Stimulated activated naive B cell treated with anti-CD40 and anti-IgM and Interleukin-4, amounts not matched to agents 10 μg/mL and 1 μg/mL and 100 μg/mL, for 72 hours (primary cell): ENCODE measurements around the gene HIPK2.

Experiments used
- ATAC-seq, 2 donors: fragments of 150-1000 bp; cut with Tn5 transposase; replicated peaks; 2 replicates each; pipeline ENCODE4 v1.10.0; 2021; ENCODE audit warnings: moderate library complexity in 1 of 2
- DNase-seq: peaks from one replicate; pipeline ENCODE4 v3.0.0; 2021
- H3K27ac Mint-ChIP-seq: one replicate; pipeline ENCODE4 v1.8.0; 2022; ENCODE audit warnings: mild to moderate bottlenecking, mixed read lengths
- H3K27me3 Mint-ChIP-seq, 2 donors: one replicate each; pipeline ENCODE4 v1.8.0; 2022; ENCODE audit warnings: mixed read lengths in 2 of 2
- H3K36me3 Mint-ChIP-seq, 2 donors: one replicate each; pipeline ENCODE4 v1.8.0; 2022; ENCODE audit warnings: mixed read lengths in 2 of 2, mild to moderate bottlenecking in 1 of 2
- H3K4me1 Mint-ChIP-seq, 2 donors: one replicate each; pipeline ENCODE4 v1.8.0; 2022; ENCODE audit warnings: mixed read lengths in 2 of 2, mild to moderate bottlenecking in 1 of 2
- H3K4me3 Mint-ChIP-seq, 2 donors: one replicate each; pipeline ENCODE4 v1.8.0; 2022; ENCODE audit warnings: mild to moderate bottlenecking in 2 of 2, mixed read lengths in 2 of 2, moderate library complexity in 1 of 2
- H3K9me3 Mint-ChIP-seq, 2 donors: one replicate each; pipeline ENCODE4 v1.8.0; 2022; ENCODE audit warnings: mixed read lengths in 2 of 2, mild to moderate bottlenecking in 1 of 2

HIPK2 gene

DNA sequence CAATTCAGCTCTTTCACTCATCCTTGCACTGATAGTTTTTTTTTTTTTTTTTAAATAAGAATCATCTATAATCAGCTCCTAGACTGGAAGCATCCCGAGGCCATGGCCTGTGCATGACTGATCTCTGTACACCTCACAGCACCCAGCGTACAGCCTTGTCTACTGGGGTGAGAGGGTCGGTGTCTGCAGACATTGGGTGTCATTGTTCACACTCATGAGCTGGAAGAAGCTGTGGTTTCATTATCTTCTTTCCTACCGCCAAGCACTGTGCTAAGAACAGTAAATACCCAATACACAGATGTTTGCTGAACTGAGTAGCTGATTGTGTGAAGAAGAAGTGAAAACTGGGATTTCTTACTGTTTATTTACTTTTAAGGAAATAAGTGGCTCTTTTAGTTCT, 130.7 kb downstream of the HIPK2 start:
- peaks cover 38 to 58% of the 10 kb centered on the region in 2 donors for H3K4me1 Mint-ChIP-seq
- H3K36me3 Mint-ChIP-seq: peaks cover 14 to 20% of the 10 kb centered on the region in 2 donors
- no peaks in the 10 kb centered on the region for H3K9me3 Mint-ChIP-seq
- no peak overlapping the region for H3K4me3 Mint-ChIP-seq
- ATAC-seq: no peak
- no peak overlapping the region for H3K27ac Mint-ChIP-seq
- no peaks in the 10 kb centered on the region for H3K27me3 Mint-ChIP-seq
- no peak for DNase-seq

DNA sequence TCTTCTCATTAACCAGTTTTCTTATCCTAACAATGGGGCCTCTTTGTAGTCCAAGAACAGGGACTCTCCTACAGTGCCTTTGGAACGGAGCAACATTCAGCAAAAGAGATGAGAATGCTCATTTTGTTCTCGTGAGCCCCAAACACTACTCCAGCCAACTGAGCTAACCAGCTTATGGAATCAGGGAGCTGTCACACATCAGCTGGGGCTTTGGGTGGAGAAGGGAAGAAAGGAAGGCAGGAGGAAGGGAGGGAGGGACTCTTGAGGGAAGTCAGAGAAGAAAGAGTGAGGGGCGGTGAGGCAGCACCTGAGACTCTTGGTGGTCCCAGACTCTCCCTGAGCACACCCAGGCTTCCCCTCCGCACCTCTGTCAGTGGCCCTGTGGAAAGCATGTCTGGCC, 131.2 kb downstream of the HIPK2 start:
- Mint-ChIP-seq H3K4me1 (peaks cover 38 to 57% of the 10 kb centered on the region in 2 donors), H3K27ac (no peak overlapping the region), H3K4me3 (no peak overlapping the region), H3K27me3 (no peaks in the 10 kb centered on the region), H3K9me3 (no peaks in the 10 kb centered on the region), H3K36me3 (peaks cover 14 to 21% of the 10 kb centered on the region in 2 donors)
- no peak for ATAC-seq
- no peak for DNase-seq

DNA sequence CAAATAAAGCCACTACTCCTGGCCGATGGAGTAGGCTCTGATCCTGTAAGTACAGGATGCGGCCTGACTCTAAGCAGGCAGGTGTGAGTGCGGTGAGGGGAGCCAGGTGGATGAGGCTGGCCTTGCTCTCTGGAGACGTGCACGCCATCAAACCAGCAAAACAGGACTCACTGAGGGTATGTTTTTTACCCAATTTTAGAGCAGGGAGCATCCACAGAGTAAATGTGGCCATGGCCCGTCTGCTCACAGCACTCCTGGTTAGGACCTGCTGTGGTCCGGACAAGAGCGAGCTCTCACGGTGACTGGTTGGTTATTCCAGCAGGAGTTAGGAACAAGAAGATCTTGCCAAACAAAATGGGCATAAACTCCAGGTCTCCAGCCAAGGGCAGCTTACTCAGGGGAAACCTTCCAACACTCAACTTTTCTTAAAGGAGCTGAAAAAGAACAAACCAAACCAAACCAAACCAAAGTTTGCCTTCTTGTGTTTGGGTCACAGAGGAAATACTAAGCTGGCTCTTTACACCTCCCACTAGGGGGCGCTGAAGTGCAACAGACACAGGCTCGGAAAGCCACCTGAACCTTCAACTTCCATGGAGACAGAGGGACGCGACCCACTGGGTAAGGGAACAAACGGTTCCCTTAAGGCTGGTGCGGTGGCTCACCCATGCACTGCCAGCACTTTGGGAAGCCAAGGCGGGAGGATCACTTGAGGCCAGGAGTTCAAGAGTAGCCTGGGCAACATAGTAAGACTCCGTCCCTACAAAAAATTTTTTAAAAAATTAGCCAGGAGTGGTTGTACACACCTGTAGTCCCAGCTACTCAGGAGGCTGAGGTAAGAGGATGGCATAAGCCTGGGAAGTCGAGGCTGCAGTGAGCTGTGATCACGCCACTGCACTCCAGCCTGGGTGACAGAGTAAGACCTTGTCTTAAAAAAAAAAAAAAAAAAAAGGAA, 131.9 kb downstream of the HIPK2 start:
- H3K27ac Mint-ChIP-seq: no peak overlapping the region
- peaks cover 18 to 21% of the 10 kb centered on the region in 2 donors for H3K36me3 Mint-ChIP-seq
- peaks cover 36 to 52% of the 10 kb centered on the region in 2 donors for H3K4me1 Mint-ChIP-seq
- peak overlapping the region in 1 of 2 donors; percentile 5 for H3K4me3 Mint-ChIP-seq
- no peak for ATAC-seq
- H3K9me3 Mint-ChIP-seq: no peaks in the 10 kb centered on the region
- peak; percentile 46 for DNase-seq
- no peaks in the 10 kb centered on the region for H3K27me3 Mint-ChIP-seq

DNA sequence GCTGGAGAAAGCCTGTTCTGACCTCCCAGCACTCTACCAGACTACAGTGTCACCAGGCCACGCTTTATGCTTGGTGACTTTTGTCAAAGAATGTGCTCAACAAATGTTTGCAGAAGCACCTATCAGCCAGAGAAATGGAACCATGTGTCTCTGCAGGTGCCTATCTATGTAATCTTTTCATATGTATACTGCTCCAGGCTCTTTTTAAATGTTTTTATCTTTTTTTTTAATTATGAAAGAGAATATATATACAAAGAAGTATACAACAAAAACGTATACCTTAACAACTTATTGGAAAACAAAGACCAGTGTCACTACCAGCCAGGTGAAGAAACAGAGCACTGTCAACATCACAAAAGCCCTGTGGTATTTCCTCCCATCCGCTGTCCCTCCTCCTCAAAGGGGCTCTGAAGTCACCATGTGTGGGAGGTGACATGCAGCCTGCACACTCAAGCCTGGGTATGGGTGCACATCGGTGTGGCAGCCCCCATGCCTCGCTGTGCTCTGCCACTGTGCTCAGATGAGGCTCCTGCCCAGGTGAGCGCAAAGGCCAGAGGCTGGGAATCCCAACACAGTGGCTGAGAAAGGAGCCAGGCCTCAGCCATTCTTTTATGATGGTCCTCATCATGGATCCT, 133.7 kb downstream of the HIPK2 start:
- Mint-ChIP-seq H3K36me3 (peaks cover 16 to 29% of the 10 kb centered on the region in 2 donors), H3K4me1 (peaks cover 31 to 34% of the 10 kb centered on the region in 2 donors), H3K27me3 (no peaks in the 10 kb centered on the region), H3K9me3 (no peaks in the 10 kb centered on the region), H3K27ac (no peak overlapping the region), H3K4me3 (no peak overlapping the region)
- ATAC-seq (no peak), DNase-seq (no peak)

DNA sequence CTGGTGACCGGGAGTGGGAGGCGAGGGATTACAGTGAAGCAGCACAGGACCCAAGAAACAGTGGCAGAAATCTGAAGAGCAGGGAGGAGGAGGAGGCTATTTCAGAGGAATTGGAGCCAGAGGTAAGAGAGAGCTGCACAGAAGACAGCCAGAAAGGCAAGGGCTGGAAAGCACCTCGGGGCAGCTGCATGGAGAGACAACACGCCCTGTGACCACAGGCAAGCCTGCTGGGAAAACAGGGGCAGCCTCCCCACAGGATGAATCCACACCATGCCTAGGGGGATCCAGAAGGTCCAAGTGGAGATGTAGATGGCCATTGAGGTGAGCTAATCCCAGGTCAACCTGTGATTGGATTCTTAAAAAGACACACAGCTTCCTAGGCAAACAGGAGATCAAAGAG, 135.5 kb downstream of the HIPK2 start:
- ATAC-seq (no peak), DNase-seq (no peak)
- H3K4me1 Mint-ChIP-seq: peaks cover 16 to 17% of the 10 kb centered on the region in 2 donors
- H3K36me3 Mint-ChIP-seq: peaks cover 25 to 38% of the 10 kb centered on the region in 2 donors
- H3K27me3 Mint-ChIP-seq: no peaks in the 10 kb centered on the region
- H3K4me3 Mint-ChIP-seq: no peak overlapping the region
- H3K27ac Mint-ChIP-seq: peak overlapping the region; percentile 16
- H3K9me3 Mint-ChIP-seq: peaks cover 0 to 1% of the 10 kb centered on the region in 2 donors

DNA sequence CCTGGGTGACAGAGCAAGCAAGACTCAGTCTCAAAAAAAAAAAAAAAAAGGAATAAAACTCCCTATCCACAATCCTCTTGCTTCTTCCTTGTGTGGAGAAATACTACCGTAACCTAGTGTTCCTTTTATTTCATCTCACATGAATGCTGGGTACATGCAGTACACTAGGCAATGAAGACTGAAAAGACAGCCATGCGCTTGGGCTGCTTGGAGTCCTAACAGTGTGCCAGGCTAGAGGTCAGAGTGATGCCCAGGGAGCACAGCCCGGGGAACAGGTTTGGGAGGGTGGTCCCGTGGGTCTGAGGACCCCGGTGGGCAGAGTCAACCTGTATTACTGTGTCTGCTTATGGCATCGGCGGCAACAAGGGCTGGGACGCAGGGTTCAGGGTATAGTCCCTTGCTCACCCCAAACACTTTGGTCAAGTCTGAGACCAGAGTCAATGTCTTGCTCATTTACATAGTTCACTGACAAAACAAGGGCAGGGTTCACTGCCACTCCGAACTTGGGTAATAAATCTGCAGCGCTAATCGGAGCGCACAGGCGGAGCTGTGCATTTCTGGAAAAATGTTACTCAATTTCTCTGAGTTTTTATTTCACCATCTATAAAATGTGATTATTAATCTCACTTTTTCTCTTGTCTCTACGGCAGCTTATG, 136.3 kb downstream of the HIPK2 start:
- no peak for ATAC-seq
- no peak overlapping the region for H3K4me3 Mint-ChIP-seq
- peaks cover 31 to 45% of the 10 kb centered on the region in 2 donors for H3K36me3 Mint-ChIP-seq

DNA sequence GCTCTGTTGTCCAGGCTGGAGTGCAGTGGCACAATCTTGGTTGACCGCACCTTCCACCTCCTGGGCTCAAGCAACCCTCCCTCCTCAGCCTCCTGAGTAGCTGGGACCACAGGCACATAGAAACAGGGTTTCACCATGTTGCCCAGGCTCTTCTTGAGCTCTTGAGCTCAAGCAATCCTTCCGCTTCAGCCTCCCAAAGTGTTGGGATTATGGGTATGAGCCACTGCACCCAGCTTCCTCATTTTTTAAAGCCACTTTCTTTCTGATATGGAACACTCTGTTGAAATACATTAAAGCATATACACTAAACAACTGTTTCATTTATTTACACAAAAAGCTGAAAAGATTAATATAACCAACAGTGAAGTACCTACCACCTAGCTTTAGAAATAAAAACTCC, 137.1 kb downstream of the HIPK2 start:
- DNase-seq: no peak
- peaks cover 0 to 7% of the 10 kb centered on the region in 2 donors for H3K9me3 Mint-ChIP-seq
- no peak for ATAC-seq
- no peak overlapping the region for H3K4me3 Mint-ChIP-seq
- peaks cover 6 to 15% of the 10 kb centered on the region in 2 donors for H3K4me1 Mint-ChIP-seq
- H3K27ac Mint-ChIP-seq: no peak overlapping the region
- peaks cover 39 to 53% of the 10 kb centered on the region in 2 donors for H3K36me3 Mint-ChIP-seq
- H3K27me3 Mint-ChIP-seq: no peaks in the 10 kb centered on the region

More for the DNA sequence above, 136.3 kb downstream of the HIPK2 start:
- H3K4me1 Mint-ChIP-seq: peaks cover 14 to 15% of the 10 kb centered on the region in 2 donors
- H3K27ac Mint-ChIP-seq: peak overlapping the region; percentile 9
- H3K27me3 Mint-ChIP-seq: no peaks in the 10 kb centered on the region
- DNase-seq: no peak
- peaks cover 0 to 7% of the 10 kb centered on the region in 2 donors for H3K9me3 Mint-ChIP-seq

DNA sequence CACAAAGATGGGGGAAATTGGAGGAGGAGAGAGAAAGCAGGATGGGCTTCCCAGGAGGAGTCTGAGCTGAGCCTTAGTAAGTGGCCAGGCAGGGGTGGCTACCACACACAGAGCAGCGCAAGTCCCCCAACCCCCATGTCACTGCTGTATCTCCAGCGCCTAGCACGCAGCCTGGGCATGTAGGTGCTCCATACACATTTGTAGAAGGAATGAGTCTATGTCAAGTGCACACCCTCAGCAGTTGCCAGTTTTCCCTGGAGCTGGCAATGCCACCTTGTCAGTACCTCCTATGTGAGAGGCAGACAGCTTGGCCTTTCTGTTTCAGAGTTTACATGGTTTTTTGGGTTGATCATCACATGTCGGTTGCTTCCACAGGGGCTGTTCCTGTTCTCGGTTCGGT, 138.2 kb downstream of the HIPK2 start:
- Mint-ChIP-seq H3K27me3 (no peaks in the 10 kb centered on the region), H3K9me3 (peaks cover 0 to 7% of the 10 kb centered on the region in 2 donors), H3K4me1 (peaks cover 6 to 15% of the 10 kb centered on the region in 2 donors), H3K4me3 (no peak overlapping the region), H3K36me3 (peaks cover 38 to 57% of the 10 kb centered on the region in 2 donors), H3K27ac (no peak overlapping the region)
- ATAC-seq (no peak), DNase-seq (no peak)

DNA sequence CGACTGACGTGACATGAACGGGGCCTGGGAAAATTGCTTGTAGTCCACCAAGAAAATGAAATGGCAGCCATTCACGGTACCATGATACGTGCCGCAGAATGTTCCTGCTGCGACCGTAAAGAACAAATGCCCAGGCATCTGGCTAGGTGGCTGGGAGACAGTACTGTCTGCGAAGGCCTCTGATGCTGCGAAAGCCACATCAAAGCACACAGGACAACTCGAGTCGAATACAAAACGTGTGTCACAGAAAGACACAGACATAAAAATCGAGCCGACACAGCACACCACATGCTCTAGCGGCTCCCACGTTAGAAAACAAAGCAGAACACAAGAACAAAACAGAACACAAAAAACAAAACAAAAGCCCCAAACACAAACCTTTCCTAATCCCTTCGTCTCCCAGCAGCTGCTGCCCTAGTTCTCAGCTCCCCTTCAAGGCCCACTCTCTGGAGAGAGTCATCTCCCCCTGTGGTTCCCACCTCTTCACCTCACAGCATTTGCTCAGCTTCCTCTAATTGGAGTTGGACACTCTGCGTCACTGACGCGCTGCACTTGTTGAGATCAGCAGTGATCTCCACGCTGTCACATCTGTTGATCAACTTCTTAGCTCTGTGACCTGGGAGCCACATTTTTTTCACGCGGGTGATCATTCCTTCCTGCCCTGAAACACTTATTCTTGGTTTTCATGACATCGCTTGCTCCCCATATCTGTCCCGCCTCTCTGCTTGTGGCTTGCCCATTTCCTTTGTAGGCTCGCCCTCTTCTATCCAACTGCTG, 142.1 kb downstream of the HIPK2 start:
- no peak for DNase-seq
- Mint-ChIP-seq H3K4me1 (peaks cover 6 to 14% of the 10 kb centered on the region in 2 donors), H3K9me3 (peaks cover 0 to 7% of the 10 kb centered on the region in 2 donors), H3K27me3 (no peaks in the 10 kb centered on the region), H3K27ac (peak overlapping the region; percentile 10), H3K36me3 (peaks cover 41 to 59% of the 10 kb centered on the region in 2 donors), H3K4me3 (no peak overlapping the region)
- ATAC-seq: no peak

DNA sequence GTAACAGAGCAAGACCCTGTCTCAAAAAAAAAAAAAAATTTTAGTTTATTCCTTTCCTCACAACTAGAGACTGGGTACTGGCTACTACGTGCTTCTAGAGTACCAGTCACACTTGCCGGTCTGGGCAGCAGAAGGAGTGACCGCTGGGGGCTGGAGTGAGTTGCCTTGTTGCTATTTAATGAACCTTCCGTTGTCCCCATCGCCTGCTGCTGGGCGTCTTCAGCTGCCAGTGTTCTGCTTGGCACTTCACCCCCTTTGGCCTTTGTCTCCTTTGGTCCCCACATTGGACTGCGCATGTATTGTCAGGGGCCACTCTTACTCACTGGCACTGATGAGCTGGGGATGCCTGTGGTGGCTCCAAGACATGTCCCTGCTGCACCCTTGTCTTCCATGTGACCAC, 143.7 kb downstream of the HIPK2 start:
- H3K36me3 Mint-ChIP-seq: peaks cover 53 to 63% of the 10 kb centered on the region in 2 donors
- peaks cover 9 to 15% of the 10 kb centered on the region in 2 donors for H3K4me1 Mint-ChIP-seq
- no peak for ATAC-seq
- DNase-seq: no peak
- H3K4me3 Mint-ChIP-seq: no peak overlapping the region
- H3K9me3 Mint-ChIP-seq: peaks cover 0 to 7% of the 10 kb centered on the region in 2 donors
- no peak overlapping the region for H3K27ac Mint-ChIP-seq
- H3K27me3 Mint-ChIP-seq: no peaks in the 10 kb centered on the region

DNA sequence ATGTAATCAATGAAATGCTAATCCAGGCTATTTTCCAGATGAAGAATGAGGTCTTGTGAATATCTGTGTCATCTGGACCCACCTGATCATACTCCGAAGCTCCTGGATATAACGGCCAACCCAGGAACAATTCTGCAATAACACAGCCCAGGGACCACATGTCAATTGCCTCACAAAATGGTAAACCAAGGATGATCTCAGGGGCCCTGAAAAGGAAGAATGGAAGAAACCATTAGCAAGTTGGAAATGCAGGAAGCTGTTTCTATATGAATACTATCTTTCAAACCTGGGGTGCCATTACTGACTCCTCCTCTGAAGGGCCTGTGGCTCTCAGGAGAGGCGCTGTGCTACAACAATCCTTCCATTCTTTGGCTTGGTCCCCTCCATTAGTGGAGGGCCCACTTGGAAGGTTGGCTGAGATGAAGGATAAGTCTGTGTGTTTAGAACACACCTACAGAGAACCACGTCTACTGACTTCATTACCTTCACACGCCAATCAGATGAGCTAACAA, 146.2 kb downstream of the HIPK2 start:
- H3K4me3 Mint-ChIP-seq: no peak overlapping the region
- ATAC-seq: no peak
- H3K36me3 Mint-ChIP-seq: peaks cover 53 to 68% of the 10 kb centered on the region in 2 donors
- no peaks in the 10 kb centered on the region for H3K27me3 Mint-ChIP-seq
- no peaks in the 10 kb centered on the region for H3K9me3 Mint-ChIP-seq
- no peak overlapping the region for H3K27ac Mint-ChIP-seq
- H3K4me1 Mint-ChIP-seq: peaks cover 21 to 24% of the 10 kb centered on the region in 2 donors
- DNase-seq: no peak

DNA sequence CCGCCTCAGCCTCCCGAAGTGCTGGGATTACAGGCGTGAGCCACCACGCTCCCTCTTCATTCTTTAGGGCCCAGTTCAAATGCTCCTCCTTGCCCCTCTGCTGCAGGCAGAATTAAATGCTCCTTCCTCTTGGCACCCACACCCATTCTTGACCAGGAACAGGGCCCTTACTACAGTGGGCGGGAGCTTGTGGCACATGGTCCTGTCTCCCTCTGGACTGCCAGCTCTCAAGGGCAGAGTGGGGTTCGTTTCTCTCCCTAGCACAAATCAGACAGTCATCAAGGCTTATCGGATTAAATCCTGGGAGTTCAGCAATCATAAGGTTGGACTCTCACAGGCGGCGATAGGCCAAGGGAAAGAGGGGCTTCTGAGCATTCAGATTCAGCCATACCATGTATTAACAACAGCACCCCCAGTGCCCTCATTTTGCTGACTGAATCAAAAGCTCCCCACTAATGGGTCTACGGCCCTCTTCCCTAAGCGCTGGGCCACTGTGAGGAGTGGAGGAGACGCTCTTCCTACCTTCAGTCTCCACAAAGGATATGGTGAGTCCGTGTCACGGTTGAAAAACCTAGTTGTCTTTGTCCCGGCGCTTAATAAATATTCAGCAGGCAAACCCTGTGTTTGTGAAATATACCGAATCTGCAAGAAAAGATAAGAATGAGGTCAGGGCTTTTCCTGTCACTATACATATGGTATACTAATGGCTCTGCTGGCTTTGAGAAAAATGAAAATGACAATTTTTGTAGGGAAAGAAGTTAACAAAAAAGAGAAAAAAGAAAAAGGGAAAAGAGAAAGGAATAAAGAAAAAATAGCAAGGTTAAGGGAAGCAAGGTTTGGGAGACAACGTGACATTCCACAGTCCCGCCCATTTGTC, 146.9 kb downstream of the HIPK2 start:
- DNase-seq: no peak
- ATAC-seq: no peak
- no peaks in the 10 kb centered on the region for H3K9me3 Mint-ChIP-seq
- no peak overlapping the region for H3K4me3 Mint-ChIP-seq
- H3K27ac Mint-ChIP-seq: peak overlapping the region; percentile 15
- H3K4me1 Mint-ChIP-seq: peaks cover 22% of the 10 kb centered on the region in 2 donors
- H3K27me3 Mint-ChIP-seq: no peaks in the 10 kb centered on the region
- H3K36me3 Mint-ChIP-seq: peaks cover 54 to 68% of the 10 kb centered on the region in 2 donors
